Measurements from ENCODE around the gene C12orf50. TPM values are rescaled to one million over a fixed set of nuclear protein-coding genes. Genes with fewer than 3 reads are reported as not detected.
A peak's percentile ranks its signal among the peaks of the same experiment; 100 is the strongest.

Gene C12orf50
- 0.11 TPM in 1 of 2 replicates, not detected in the other for total RNA-seq (2011; cell fraction: chromatin; rRNA removed; ENCODE audit: low replicate concordance)
- not detected in 2 replicates for total RNA-seq (2011; cell fraction: nucleolus; rRNA removed)
- 0.22 TPM in 1 of 2 replicates, not detected in the other for total RNA-seq (2011; cell fraction: nucleoplasm; rRNA removed)
- total RNA-seq (2014; rRNA removed): not detected in 2 replicates
- total RNA-seq (2014; rRNA removed; fragmentation: Illumina TruSeq; extraction: Trizol): 0.11 TPM in 1 of 2 replicates, not detected in the other
- total RNA-seq (2015; rRNA removed; fragmentation: Illumina TruSeq; extraction: Trizol): 0.08 and 0.14 TPM in 2 replicates
- total RNA-seq (2021): not detected in 2 replicates
- polyA plus RNA-seq (2011; rRNA removed): 0.09 TPM in 1 of 2 replicates, not detected in the other
- 0.09 TPM in 1 of 2 replicates, not detected in the other for polyA plus RNA-seq (2011; cell fraction: cytosol; rRNA removed)
- 0.03 and 0.15 TPM in 2 replicates for polyA plus RNA-seq (2011; cell fraction: nucleus; rRNA removed)
- polyA plus RNA-seq (2012): 0.05 TPM in 1 of 2 replicates, not detected in the other
- 0.07 TPM in 1 of 2 replicates, not detected in the other for polyA plus RNA-seq (2014; fragmentation: Illumina TruSeq; extraction: Trizol)
- not detected for polyA plus RNA-seq (2014; fragmentation: Nextera tagmentation; extraction: Ambion mirVana)
- polyA plus RNA-seq (2014; rRNA removed): not detected in 2 replicates
- polyA minus RNA-seq (2011; rRNA and poly(A)+ RNA removed): 0.06 and 0.07 TPM in 2 replicates
- not detected in 2 replicates for polyA minus RNA-seq (2011; cell fraction: cytosol; rRNA and poly(A)+ RNA removed)
- polyA minus RNA-seq (2011; cell fraction: nucleus; rRNA and poly(A)+ RNA removed): 0.11 TPM in 1 of 2 replicates, not detected in the other
- Bru-seq, nascent RNA: percentile 9 among the genes with signal in this experiment
- BruChase-seq, experiment 1, labeled RNA remaining after a 2-hour chase: percentile 14 among the genes with signal in this experiment
- BruChase-seq, experiment 2, labeled RNA remaining after a 6-hour chase: percentile 13 among the genes with signal in this experiment
- long read RNA-seq, experiment 1: 0 reads
- long read RNA-seq, experiment 2: 0 reads
- long read RNA-seq, experiment 3: 0 reads

- no peaks in the 10 kb centered on the region for H3K4me1 ChIP-seq (replicated peaks in 1 of 2; ENCODE audit: control insufficient read depth in 2 of 2, insufficient read depth in 2 of 2, low read length in 2 of 2)
- intact Hi-C loops (cut with micrococcal nuclease) (no loop called here), in situ Hi-C loops (cut with MboI) (no loop called here)
- DNase-seq (ENCODE audit: extremely low read depth in 1 of 4, low spot score in 3 of 4) (no peak), FAIRE-seq (no peak), ATAC-seq (no peak)
- no peaks in the 10 kb centered on the region for H3K79me2 ChIP-seq (ENCODE audit: control insufficient read depth, insufficient read depth, low read length)
- no peaks in the 10 kb centered on the region for H3K27me3 ChIP-seq (ENCODE audit: control insufficient read depth in 2 of 2, insufficient read depth in 2 of 2, low read length in 2 of 2)
- H3K9ac ChIP-seq (ENCODE audit: insufficient read depth in 1 of 2, low read depth in 2 of 2, low read length in 2 of 2): no peak within 1 kb of the TSS
- no TSS peak for BruUV-seq (replicated peaks)
- H3K9me3 ChIP-seq (replicated peaks; ENCODE audit: control insufficient read depth, insufficient read depth, low read depth, low read length): no peaks in the 10 kb centered on the region; the same call in 1 of the 2 replicates
- H4K20me1 ChIP-seq (replicated peaks; ENCODE audit: control insufficient read depth, insufficient read depth, low read length): no peaks in the 10 kb centered on the region
- H3K9me1 ChIP-seq (ENCODE audit: control insufficient read depth, insufficient read depth, low read length): no peaks in the 10 kb centered on the region
- WGBS (ENCODE audit: insufficient coverage, low coverage, missing lambda C conversion rate): 2% methylated on average over 3 of the region's 3 CpGs
- H3K4me2 ChIP-seq (ENCODE audit: insufficient read depth, low read length): no peak within 1 kb of the TSS
- H3K4me3 ChIP-seq: no peak within 1 kb of the TSS
- CTCF ChIA-PET (ENCODE audit: low intra/inter-chr PET ratio): no interaction called here
- POLR2A ChIA-PET: no interaction called here
- no peak within 1 kb of the TSS for H3K27ac ChIP-seq (ENCODE audit: extremely low read depth, low read depth, low read length)
- no peaks in the 10 kb centered on the region for H3K36me3 ChIP-seq (ENCODE audit: control insufficient read depth, insufficient read depth, low read length)
- TF ChIP-seq ELF2 (CRISPR knock-in tag; IDR thresholded peaks at IDR 0.05) (no peak), CEBPB (tag; IDR thresholded peaks at IDR 0.05) (peak; percentile 89), TCF7 (IDR thresholded peaks at IDR 0.05; ENCODE audit: borderline replicate concordance) (no peak), POLR2B (IDR thresholded peaks at IDR 0.05; ENCODE audit: low read depth, partially characterized antibody) (no peak), CEBPG (CRISPR knock-in tag; IDR thresholded peaks at IDR 0.05) (no peak), CEBPG (tag; conservative IDR thresholded peaks at IDR 0.05 in 1 of 2, IDR thresholded peaks at IDR 0.05 in 1 of 2) (peak; percentile 53 to 95; a peak in 3 of 4 replicates), CHAMP1 (IDR thresholded peaks at IDR 0.05) (no peak)
- TF ChIP-seq, protein P1, sequence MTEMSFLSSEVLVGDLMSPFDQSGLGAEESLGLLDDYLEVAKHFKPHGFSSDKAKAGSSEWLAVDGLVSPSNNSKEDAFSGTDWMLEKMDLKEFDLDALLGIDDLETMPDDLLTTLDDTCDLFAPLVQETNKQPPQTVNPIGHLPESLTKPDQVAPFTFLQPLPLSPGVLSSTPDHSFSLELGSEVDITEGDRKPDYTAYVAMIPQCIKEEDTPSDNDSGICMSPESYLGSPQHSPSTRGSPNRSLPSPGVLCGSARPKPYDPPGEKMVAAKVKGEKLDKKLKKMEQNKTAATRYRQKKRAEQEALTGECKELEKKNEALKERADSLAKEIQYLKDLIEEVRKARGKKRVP (CRISPR knock-in tag; IDR thresholded peaks at IDR 0.05): no peak
- no peak within 1 kb of the TSS for H2AFZ ChIP-seq (ENCODE audit: low read depth, low read length)
These were observed at the start of gene C12orf50 for GRCh38 chr12:88029093-88029665. Gene C12orf50, minus strand, starts transcription at chr12:88029401. Its CDS starts 2,439 bp downstream, at chr12:88026962.
